Small intestine (tissue), 7 donors: ENCODE data around the gene TMEM151B. TPM values are rescaled to one million over a fixed set of nuclear protein-coding genes. Genes with fewer than 3 reads are reported as not detected.

Experiments used
- DNase-seq, 2 donors: peaks; one replicate each; pipeline versions ENCODE4 v3.0.0 to v3.0.0-alpha.2; 2013
- FAIRE-seq: peaks from 2 replicates; lab custom pipeline; 2012; peaks lifted over from hg19 to GRCh38; lab: Jason Lieb, UNC
- H3K27ac ChIP-seq, 3 donors: one replicate each; pipeline ENCODE4 v1.5.1; 2013; ENCODE audit warnings: low read length in 2 of 3, mild to moderate bottlenecking in 2 of 3, control low read depth in 1 of 3, inconsistent platforms in 1 of 3, low read depth in 1 of 3, moderate library complexity in 1 of 3
- H3K27me3 ChIP-seq, 3 donors: one replicate each; pipeline ENCODE4 v1.6.1; 2013; ENCODE audit warnings: low read length in 3 of 3, inconsistent platforms in 1 of 3; ENCODE audit not compliant: control insufficient read depth in 3 of 3, insufficient read depth in 3 of 3
- H3K36me3 ChIP-seq, 3 donors: one replicate each; pipeline ENCODE4 v1.6.1; 2013; ENCODE audit warnings: low read length in 3 of 3, inconsistent platforms in 1 of 3, low read depth in 1 of 3, mild to moderate bottlenecking in 1 of 3, moderate library complexity in 1 of 3; ENCODE audit not compliant: control insufficient read depth in 3 of 3, insufficient read depth in 2 of 3
- H3K4me1 ChIP-seq, 3 donors: one replicate each; pipeline ENCODE4 v1.6.1; 2013; ENCODE audit warnings: low read length in 2 of 3, inconsistent platforms in 1 of 3, low read depth in 1 of 3, mild to moderate bottlenecking in 1 of 3, moderate library complexity in 1 of 3; ENCODE audit not compliant: control insufficient read depth in 3 of 3, insufficient read depth in 2 of 3
- H3K4me3 ChIP-seq, 3 donors: one replicate each; pipeline ENCODE4 v1.5.1; 2013; ENCODE audit warnings: low read length in 3 of 3, control low read depth in 1 of 3, inconsistent platforms in 1 of 3, low read depth in 1 of 3, mild to moderate bottlenecking in 1 of 3, moderate library complexity in 1 of 3
- H3K9me3 ChIP-seq, 2 donors: one replicate each; pipeline ENCODE4 v1.6.1; 2013; ENCODE audit warnings: low read depth in 1 of 2, low read length in 1 of 2; ENCODE audit not compliant: control insufficient read depth in 2 of 2, insufficient read depth in 1 of 2
- WGBS, 3 donors: extraction: QIAGEN DNeasy Blood & Tissue Kit; methylation state at CpG; one replicate each; pipeline ENCODE4 v1.1.7; 2013; 5-methylcytosine and 5-hydroxymethylcytosine counted together
- polyA plus RNA-seq, 4 donors: library from polyadenylated mRNA; stranded (reverse) in 3 of 4; unstranded in 1 of 4; fragments of 200-250 nt in 3 of 4; fragments of 120-200 nt in 1 of 4; gene quantifications; one replicate each; pipeline versions ENCODE4 v1.2.1 to v1.2.3, GENCODE V29; 2013
- donor health status: healthy with polysubstance abuse.
- donor health status: control.
- donor health status: control.
- donor health status: Bipolar disorder and iron deficiency.
- donor health status: healthy.

Gene TMEM151B
- polyA plus RNA-seq, 4 donors, result 0.96 to 3.1 TPM; not detected in 2

GRCh38 chr6:44235269-44235668 lies 35.0 kb upstream of the TMEM151B start:
- no peaks in the 10 kb centered on the region for H3K9me3 ChIP-seq
- H3K27me3 ChIP-seq, result no peaks in the 10 kb centered on the region
- peak overlapping the region in 1 of 3 donors; percentile 49 for H3K27ac ChIP-seq
- WGBS, 3 donors, result 75 to 88% (median 85%) methylated on average over 6 of the region's 6 CpGs
- no peak for FAIRE-seq
- DNase-seq, result no peak
- H3K4me3 ChIP-seq, result no peak overlapping the region
- peaks cover 0 to 26% (median 4%) of the 10 kb centered on the region in 3 donors for H3K4me1 ChIP-seq
- peaks cover 0 to 36% (median 0%) of the 10 kb centered on the region in 3 donors for H3K36me3 ChIP-seq

- H3K4me1 ChIP-seq, result peaks cover 0 to 26% (median 4%) of the 10 kb centered on the region in 3 donors
- no peaks in the 10 kb centered on the region for H3K9me3 ChIP-seq
- FAIRE-seq (no peak), DNase-seq (no peak)
- H3K36me3 ChIP-seq, result peaks cover 0 to 28% (median 0%) of the 10 kb centered on the region in 3 donors
- no peak overlapping the region for H3K27ac ChIP-seq
- H3K4me3 ChIP-seq, result no peak overlapping the region
- WGBS, 3 donors, result 92 to 96% (median 93%) methylated on average over 6 of the region's 6 CpGs
- H3K27me3 ChIP-seq, result no peaks in the 10 kb centered on the region
Observed at GRCh38 chr6:44235891-44236516, 34.2 kb upstream of the TMEM151B start.

- FAIRE-seq (no peak), DNase-seq (peak; percentile 95 to 98)
- Histone ChIP-seq H3K9me3 (no peaks in the 10 kb centered on the region), H3K27me3 (no peaks in the 10 kb centered on the region), H3K4me3 (peak overlapping the region; percentile 28 to 73 (median 61)), H3K27ac (peak overlapping the region; percentile 85 to 98 (median 92)), H3K36me3 (peaks cover 0 to 21% (median 0%) of the 10 kb centered on the region in 3 donors), H3K4me1 (peaks cover 0 to 26% (median 4%) of the 10 kb centered on the region in 3 donors)
- 7 to 23% (median 13%) methylated on average over 22 of the region's 22 CpGs for WGBS, 3 donors
Observed at GRCh38 chr6:44237021-44237812, 33.0 kb upstream of the TMEM151B start.

GRCh38 chr6:44237813-44238433 lies 32.3 kb upstream of the TMEM151B start:
- Histone ChIP-seq H3K27me3 (no peaks in the 10 kb centered on the region), H3K27ac (peak overlapping the region; percentile 85 to 98 (median 92)), H3K4me3 (peak overlapping the region; percentile 28 to 73 (median 61)), H3K9me3 (no peaks in the 10 kb centered on the region), H3K4me1 (peaks cover 0 to 26% (median 4%) of the 10 kb centered on the region in 3 donors), H3K36me3 (peaks cover 0 to 15% (median 0%) of the 10 kb centered on the region in 3 donors)
- 2% methylated on average over 40 to 42 of the region's 42 CpGs for WGBS, 3 donors
- FAIRE-seq (no peak), DNase-seq (peak; percentile 74 to 91)

- Histone ChIP-seq H3K27me3 (no peaks in the 10 kb centered on the region), H3K4me1 (peaks cover 0 to 26% (median 4%) of the 10 kb centered on the region in 3 donors), H3K4me3 (no peak overlapping the region), H3K9me3 (no peaks in the 10 kb centered on the region), H3K36me3 (peaks cover 0 to 7% (median 0%) of the 10 kb centered on the region in 3 donors), H3K27ac (peak overlapping the region in 1 of 3 donors; percentile 16)
- FAIRE-seq, result no peak
- 62 to 82% (median 67%) methylated on average over 7 of the region's 7 CpGs for WGBS, 3 donors
- DNase-seq, result peak; percentile 19 to 32
Observed at GRCh38 chr6:44238687-44239350, 31.4 kb upstream of the TMEM151B start.

- peaks cover 0 to 11% (median 0%) of the 10 kb centered on the region in 3 donors for H3K4me1 ChIP-seq
- H3K36me3 ChIP-seq, result peaks cover 0 to 6% (median 0%) of the 10 kb centered on the region in 3 donors
- no peak for DNase-seq
- H3K4me3 ChIP-seq, result no peak overlapping the region
- 91 to 98% (median 96%) methylated on average over 7 of the region's 7 CpGs for WGBS, 3 donors
- H3K27me3 ChIP-seq, result no peaks in the 10 kb centered on the region
- H3K27ac ChIP-seq, result no peak overlapping the region
- no peaks in the 10 kb centered on the region for H3K9me3 ChIP-seq
- no peak for FAIRE-seq
Observed at GRCh38 chr6:44243345-44243744, 26.9 kb upstream of the TMEM151B start.

- 77 to 85% (median 77%) methylated on average over 11 to 12 of the region's 12 CpGs for WGBS, 3 donors
- Histone ChIP-seq H3K4me1 (peaks cover 0 to 16% (median 5%) of the 10 kb centered on the region in 3 donors), H3K4me3 (peak overlapping the region in 2 of 3 donors; percentile 81 to 89), H3K27ac (peak overlapping the region in 2 of 3 donors; percentile 96), H3K27me3 (no peaks in the 10 kb centered on the region), H3K36me3 (peaks cover 3 to 16% (median 6%) of the 10 kb centered on the region in 3 donors), H3K9me3 (no peaks in the 10 kb centered on the region)
- FAIRE-seq (no peak), DNase-seq (no peak)
Observed at GRCh38 chr6:44245391-44245911, 24.8 kb upstream of the TMEM151B start.
